ENCODE data around the gene ANXA4. TPM values are rescaled to one million over a fixed set of nuclear protein-coding genes. Genes with fewer than 3 reads are reported as not detected.

ANXA4 gene
- total RNA-seq (10 to 100 TPM; 11.4 to 13.4 TPM), total RNA-seq (14.1 to 14.6 reads per million in 2 donors)

DNA sequence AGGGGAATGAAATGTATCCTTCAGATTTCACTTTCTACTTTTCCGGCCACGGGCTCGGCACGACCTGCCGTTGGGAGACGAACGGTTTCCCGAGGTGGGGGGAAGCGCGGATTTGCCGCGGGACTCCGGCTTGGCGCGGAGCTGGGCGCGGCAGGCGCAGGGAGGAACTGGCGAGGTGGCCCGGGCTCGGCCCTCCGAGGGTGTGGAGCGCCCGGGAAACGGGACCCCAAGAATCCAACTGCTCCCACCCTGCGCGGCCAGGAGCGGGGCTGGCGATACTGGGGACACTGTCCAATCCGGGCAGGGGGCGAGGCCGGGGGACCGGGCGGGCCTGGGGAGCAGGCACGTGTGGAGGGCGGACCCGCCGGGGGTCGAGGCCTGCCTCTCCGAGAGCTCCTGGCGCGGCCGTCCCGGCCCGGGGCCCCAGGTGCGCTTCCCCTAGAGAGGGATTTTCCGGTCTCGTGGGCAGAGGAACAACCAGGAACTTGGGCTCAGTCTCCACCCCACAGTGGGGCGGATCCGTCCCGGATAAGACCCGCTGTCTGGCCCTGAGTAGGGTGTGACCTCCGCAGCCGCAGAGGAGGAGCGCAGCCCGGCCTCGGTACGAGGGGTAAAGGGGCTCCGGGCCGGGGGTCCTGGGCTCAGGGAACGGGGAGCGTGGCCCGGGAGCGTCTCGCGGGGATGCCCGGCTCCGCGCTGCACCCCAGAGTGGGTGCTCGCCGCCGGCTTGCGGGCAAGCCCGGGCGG lies at the start of gene ANXA4:
TSS of gene ANXA4 (plus strand) at position 560 of the 747 bp plus-strand sequence. CDS start 39,432 bp downstream, outside the sequence.
- peaks cover 18% of the 10 kb centered on the region for H3K4me1 Mint-ChIP-seq
- ATAC-seq: peak; percentile 89
- H3K36me3 Mint-ChIP-seq (ENCODE audit: low read depth): peaks cover 3% of the 10 kb centered on the region
- peak within 1 kb of the TSS; percentile 98 for H3K4me3 Mint-ChIP-seq
- peak within 1 kb of the TSS; percentile 90 for H3K27ac Mint-ChIP-seq
- H3K27me3 Mint-ChIP-seq: no peaks in the 10 kb centered on the region
- peak; percentile 32 to 50 (median 45) for DNase-seq
- H3K9me3 ChIP-seq (ENCODE audit: control insufficient read depth, low read length, poor library complexity, severe bottlenecking): no peaks in the 10 kb centered on the region

- Mint-ChIP-seq H3K4me3 (no peak overlapping the region), H3K27me3 (no peaks in the 10 kb centered on the region), H3K36me3 (ENCODE audit: low read depth) (no peaks in the 10 kb centered on the region), H3K27ac (peak overlapping the region; percentile 97), H3K4me1 (peaks cover 55% of the 10 kb centered on the region)
- no peak for DNase-seq
- no peak for ATAC-seq
- H3K9me3 ChIP-seq (ENCODE audit: control insufficient read depth, low read length, poor library complexity, severe bottlenecking): no peaks in the 10 kb centered on the region
These were observed 49.5 kb upstream of the ANXA4 start for GRCh38 chr2:69692424-69692823.

GRCh38 chr2:69693059-69693774 lies 48.7 kb upstream of the ANXA4 start:
- Mint-ChIP-seq H3K4me3 (peak overlapping the region; percentile 85), H3K27me3 (no peaks in the 10 kb centered on the region), H3K4me1 (peaks cover 51% of the 10 kb centered on the region), H3K36me3 (ENCODE audit: low read depth) (peaks cover 2% of the 10 kb centered on the region), H3K27ac (peak overlapping the region; percentile 97)
- ATAC-seq (peak; percentile 87), DNase-seq (peak; percentile 30 to 45 (median 36))
- no peaks in the 10 kb centered on the region for H3K9me3 ChIP-seq (ENCODE audit: control insufficient read depth, low read length, poor library complexity, severe bottlenecking)

- H3K36me3 Mint-ChIP-seq (ENCODE audit: low read depth): peaks cover 2% of the 10 kb centered on the region
- peaks cover 49% of the 10 kb centered on the region for H3K4me1 Mint-ChIP-seq
- H3K9me3 ChIP-seq (ENCODE audit: control insufficient read depth, low read length, poor library complexity, severe bottlenecking): no peaks in the 10 kb centered on the region
- H3K4me3 Mint-ChIP-seq: peak overlapping the region; percentile 85
- no peaks in the 10 kb centered on the region for H3K27me3 Mint-ChIP-seq
- ATAC-seq: peak; percentile 81
- H3K27ac Mint-ChIP-seq: peak overlapping the region; percentile 97
- DNase-seq: peak in 2 of 3 donors; percentile 27 to 33
These were observed 48.0 kb upstream of the ANXA4 start for GRCh38 chr2:69693775-69694450.

DNA sequence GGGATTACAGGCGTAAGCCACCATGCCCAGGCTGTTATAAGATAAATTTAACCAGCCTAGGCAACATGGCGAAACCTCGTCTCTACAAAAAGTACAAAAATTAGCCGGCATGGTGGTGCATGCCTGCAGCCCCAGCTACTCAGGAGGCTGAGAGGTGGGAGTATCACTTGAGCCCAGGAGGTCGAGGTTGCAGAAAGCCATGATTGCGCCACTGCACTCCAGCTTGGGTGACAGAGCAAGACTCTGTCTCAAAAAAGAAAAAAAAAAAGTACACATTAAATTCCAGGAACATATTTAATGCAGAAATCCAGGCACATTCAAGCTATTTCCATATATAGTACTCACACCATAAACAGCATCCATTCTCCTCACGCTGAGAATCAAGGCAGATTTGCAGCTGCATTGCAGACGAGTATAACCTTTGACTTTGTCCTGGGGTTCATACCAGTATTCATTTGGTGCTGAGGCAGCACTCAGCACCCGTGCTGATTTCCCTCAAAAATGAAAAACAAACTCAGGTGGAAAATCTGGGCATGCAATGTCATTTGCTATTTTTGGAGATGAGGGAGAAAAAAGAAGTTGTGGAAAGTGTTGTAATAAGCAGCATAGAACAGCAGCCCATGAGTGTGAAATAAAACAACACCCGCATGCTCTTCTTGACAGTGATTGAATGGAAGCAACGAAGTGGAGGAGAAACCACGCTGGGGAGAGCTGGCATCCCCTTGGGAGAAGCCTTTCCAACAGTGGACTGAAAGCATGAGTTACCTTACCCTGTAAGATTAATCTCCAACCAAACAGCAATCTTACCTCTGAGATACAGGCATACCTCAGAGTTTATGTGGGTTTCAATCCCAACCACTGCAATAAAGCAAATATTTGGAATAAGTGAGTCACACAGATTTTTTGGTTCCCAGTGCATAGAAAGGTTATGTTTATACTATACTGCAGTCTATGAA lies 46.8 kb upstream of the ANXA4 start:
- Mint-ChIP-seq H3K27ac (peak overlapping the region; percentile 97), H3K27me3 (no peaks in the 10 kb centered on the region), H3K4me3 (no peak overlapping the region), H3K4me1 (peaks cover 53% of the 10 kb centered on the region), H3K36me3 (ENCODE audit: low read depth) (peaks cover 2% of the 10 kb centered on the region)
- H3K9me3 ChIP-seq (ENCODE audit: control insufficient read depth, low read length, poor library complexity, severe bottlenecking): no peaks in the 10 kb centered on the region
- DNase-seq (no peak), ATAC-seq (no peak)

DNA sequence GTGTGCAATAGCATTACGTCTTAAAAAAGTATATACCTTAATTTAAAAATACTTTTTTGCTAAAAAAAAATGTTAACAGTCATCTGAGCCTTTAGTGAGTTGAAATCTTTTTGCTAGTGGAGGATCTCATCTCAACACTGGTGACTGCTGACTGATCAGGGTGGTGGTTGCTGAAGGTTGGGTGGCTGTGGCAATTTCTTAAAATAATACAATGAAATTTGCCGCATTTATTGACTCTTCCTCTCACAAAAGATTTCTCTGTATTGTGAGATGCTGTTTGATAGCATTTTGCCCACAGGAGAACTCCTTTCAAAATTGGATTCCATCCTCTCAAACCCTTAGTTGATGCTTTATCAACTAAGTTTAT lies 46.1 kb upstream of the ANXA4 start:
- Mint-ChIP-seq H3K27me3 (no peaks in the 10 kb centered on the region), H3K27ac (peak overlapping the region; percentile 2), H3K36me3 (ENCODE audit: low read depth) (peaks cover 2% of the 10 kb centered on the region), H3K4me1 (peaks cover 48% of the 10 kb centered on the region), H3K4me3 (no peak overlapping the region)
- ATAC-seq (no peak), DNase-seq (no peak)
- no peaks in the 10 kb centered on the region for H3K9me3 ChIP-seq (ENCODE audit: control insufficient read depth, low read length, poor library complexity, severe bottlenecking)

GRCh38 chr2:69700381-69700780 lies 41.6 kb upstream of the ANXA4 start:
- H3K27me3 Mint-ChIP-seq: no peaks in the 10 kb centered on the region
- no peaks in the 10 kb centered on the region for H3K9me3 ChIP-seq (ENCODE audit: control insufficient read depth, low read length, poor library complexity, severe bottlenecking)
- H3K4me3 Mint-ChIP-seq: no peak overlapping the region
- H3K27ac Mint-ChIP-seq: no peak overlapping the region
- H3K36me3 Mint-ChIP-seq (ENCODE audit: low read depth): peaks cover 2% of the 10 kb centered on the region
- H3K4me1 Mint-ChIP-seq: peaks cover 31% of the 10 kb centered on the region
- DNase-seq: no peak
- ATAC-seq: no peak

- DNase-seq (no peak), ATAC-seq (no peak)
- Mint-ChIP-seq H3K27ac (no peak overlapping the region), H3K4me1 (peaks cover 24% of the 10 kb centered on the region), H3K27me3 (no peaks in the 10 kb centered on the region), H3K36me3 (ENCODE audit: low read depth) (peaks cover 2% of the 10 kb centered on the region), H3K4me3 (no peak overlapping the region)
- no peaks in the 10 kb centered on the region for H3K9me3 ChIP-seq (ENCODE audit: control insufficient read depth, low read length, poor library complexity, severe bottlenecking)
These were observed 40.6 kb upstream of the ANXA4 start for GRCh38 chr2:69701100-69701945.

DNA sequence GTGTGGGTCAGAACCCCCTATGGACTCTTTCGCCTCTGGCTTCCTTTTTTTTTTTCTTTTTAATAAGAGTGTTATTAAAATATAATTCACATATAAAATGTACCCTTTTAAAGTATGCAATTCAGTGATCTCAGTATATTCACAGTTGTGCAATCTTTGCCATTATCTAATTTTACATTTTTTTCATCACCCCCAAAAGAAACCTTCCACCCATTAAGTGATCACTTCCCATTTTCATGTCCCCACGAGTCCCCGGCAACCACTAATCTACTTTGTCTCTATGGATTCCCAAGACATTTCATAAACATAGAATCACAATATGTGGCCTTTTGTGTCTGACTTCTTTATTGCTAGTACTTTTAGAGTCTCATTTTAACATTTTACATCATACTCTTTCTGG lies 38.7 kb upstream of the ANXA4 start:
- Mint-ChIP-seq H3K27ac (no peak overlapping the region), H3K27me3 (no peaks in the 10 kb centered on the region), H3K4me3 (no peak overlapping the region), H3K36me3 (ENCODE audit: low read depth) (no peaks in the 10 kb centered on the region), H3K4me1 (peaks cover 16% of the 10 kb centered on the region)
- H3K9me3 ChIP-seq (ENCODE audit: control insufficient read depth, low read length, poor library complexity, severe bottlenecking): no peaks in the 10 kb centered on the region
- DNase-seq (no peak), ATAC-seq (no peak)

- DNase-seq (no peak), ATAC-seq (no peak)
- Mint-ChIP-seq H3K4me1 (peaks cover 13% of the 10 kb centered on the region), H3K27ac (no peak overlapping the region), H3K4me3 (no peak overlapping the region), H3K27me3 (no peaks in the 10 kb centered on the region), H3K36me3 (ENCODE audit: low read depth) (peaks cover 2% of the 10 kb centered on the region)
- H3K9me3 ChIP-seq (ENCODE audit: control insufficient read depth, low read length, poor library complexity, severe bottlenecking): no peaks in the 10 kb centered on the region
These were observed 37.5 kb upstream of the ANXA4 start for GRCh38 chr2:69704446-69704845.

GRCh38 chr2:69709290-69709689 lies 32.6 kb upstream of the ANXA4 start:
- Mint-ChIP-seq H3K27ac (no peak overlapping the region), H3K4me1 (peaks cover 9% of the 10 kb centered on the region), H3K36me3 (ENCODE audit: low read depth) (peaks cover 4% of the 10 kb centered on the region), H3K4me3 (no peak overlapping the region), H3K27me3 (no peaks in the 10 kb centered on the region)
- ATAC-seq (no peak), DNase-seq (no peak)
- H3K9me3 ChIP-seq (ENCODE audit: control insufficient read depth, low read length, poor library complexity, severe bottlenecking): no peaks in the 10 kb centered on the region

DNA sequence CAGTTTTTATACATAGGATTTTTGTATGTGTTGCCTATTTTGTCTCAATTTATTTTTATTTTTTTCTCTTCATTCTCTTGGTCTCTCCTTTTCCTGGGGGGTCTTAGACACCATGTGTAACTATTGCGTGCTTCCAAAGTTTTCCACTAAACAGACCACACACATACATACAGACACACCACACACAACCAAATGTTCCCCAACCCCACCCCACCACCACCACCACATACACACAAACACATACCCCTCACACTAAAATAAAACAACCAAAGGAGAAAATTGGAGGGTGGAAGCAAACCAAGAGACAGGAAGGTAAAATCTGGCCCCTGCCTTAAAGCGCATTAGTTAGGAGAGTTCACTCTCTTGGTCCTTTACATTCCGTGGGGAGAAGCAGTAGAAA lies 30.0 kb upstream of the ANXA4 start:
- Mint-ChIP-seq H3K27me3 (no peaks in the 10 kb centered on the region), H3K4me1 (peaks cover 18% of the 10 kb centered on the region), H3K4me3 (no peak overlapping the region), H3K36me3 (ENCODE audit: low read depth) (peaks cover 4% of the 10 kb centered on the region), H3K27ac (no peak overlapping the region)
- ATAC-seq (no peak), DNase-seq (no peak)
- H3K9me3 ChIP-seq (ENCODE audit: control insufficient read depth, low read length, poor library complexity, severe bottlenecking): no peaks in the 10 kb centered on the region

Measured in T-helper 17 cell (primary cell).